ENCODE measurements around the gene SYCE3. TPM values are rescaled to one million over a fixed set of nuclear protein-coding genes. Genes with fewer than 3 reads are reported as not detected.

SYCE3 gene
- total and polyA plus RNA-seq, 2 donors (not counting 3 experiments of a cell fraction or from before 2014, with no cell fraction given): not detected

GRCh38 chr22:50532824-50533796 lies 29.6 kb downstream of the SYCE3 start:
- no peak for FAIRE-seq
- no peak for DNase-seq (ENCODE audit: low read depth, low spot score)
- H3K36me3 ChIP-seq (ENCODE audit: control insufficient read depth in 2 of 2, extremely low read depth in 1 of 2, insufficient read depth in 2 of 2, low read length in 2 of 2): no peaks in the 10 kb centered on the region
- H2AFZ ChIP-seq (ENCODE audit: low read depth, low read length): no peak overlapping the region
- H3K4me1 ChIP-seq (ENCODE audit: control insufficient read depth, extremely low read depth, insufficient read depth, low read length): peaks cover 18% of the 10 kb centered on the region
- intact Hi-C loops (cut with micrococcal nuclease): no loop called here
- BruUV-seq (replicated peaks): no TSS peak
- no peak overlapping the region for H3K27ac ChIP-seq (ENCODE audit: insufficient read depth, low read depth, low read length)
- no peaks in the 10 kb centered on the region for H3K9me1 ChIP-seq (replicated peaks; ENCODE audit: control insufficient read depth, extremely low read depth, insufficient read depth, low read length)
- ChIA-PET CTCF (interaction anchor here (1.7 kb wide), 1 partner anchor 87 kb away, joined by 10 read pairs; no protein-coding TSS in a partner anchor), POLR2A (no interaction called here)
- H3K9ac ChIP-seq (replicated peaks; ENCODE audit: extremely low read depth, insufficient read depth, low read length): no peak overlapping the region
- H3K4me3 ChIP-seq (replicated peaks in 1 of 3; ENCODE audit: insufficient read depth in 1 of 3, low read depth in 1 of 3, low read length in 3 of 3): no peak overlapping the region
- no peaks in the 10 kb centered on the region for H3K9me3 ChIP-seq (replicated peaks; ENCODE audit: control insufficient read depth, insufficient read depth, low read length)
- no peaks in the 10 kb centered on the region for H3K79me2 ChIP-seq (ENCODE audit: control insufficient read depth, insufficient read depth, low read length)
- no peaks in the 10 kb centered on the region for H4K20me1 ChIP-seq (replicated peaks; ENCODE audit: control insufficient read depth, extremely low read depth, insufficient read depth, low read length)
- TF ChIP-seq, protein P1, sequence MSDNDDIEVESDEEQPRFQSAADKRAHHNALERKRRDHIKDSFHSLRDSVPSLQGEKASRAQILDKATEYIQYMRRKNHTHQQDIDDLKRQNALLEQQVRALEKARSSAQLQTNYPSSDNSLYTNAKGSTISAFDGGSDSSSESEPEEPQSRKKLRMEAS (IDR thresholded peaks at IDR 0.05; ENCODE audit: insufficient read depth, insufficient read length): no peak
- TF ChIP-seq GATA2 (IDR thresholded peaks at IDR 0.05; ENCODE audit: insufficient read depth, insufficient read length, low read depth, low read length) (no peak), JUN (IDR thresholded peaks at IDR 0.05; ENCODE audit: borderline replicate concordance, insufficient read depth, insufficient read length, low read depth) (no peak)
- peaks cover 3 to 13% of the 10 kb centered on the region in 2 experiments for H3K27me3 ChIP-seq (ENCODE audit: control insufficient read depth in 2 of 2, insufficient read depth in 2 of 2, low read length in 2 of 2)
- dilution Hi-C loops (cut with MboI; ENCODE audit: extremely low pct_ligation_motif_present, low sequenced_read_pairs): no loop called here
- no peak overlapping the region for H3K4me2 ChIP-seq (ENCODE audit: insufficient read depth, low read length)

DNA sequence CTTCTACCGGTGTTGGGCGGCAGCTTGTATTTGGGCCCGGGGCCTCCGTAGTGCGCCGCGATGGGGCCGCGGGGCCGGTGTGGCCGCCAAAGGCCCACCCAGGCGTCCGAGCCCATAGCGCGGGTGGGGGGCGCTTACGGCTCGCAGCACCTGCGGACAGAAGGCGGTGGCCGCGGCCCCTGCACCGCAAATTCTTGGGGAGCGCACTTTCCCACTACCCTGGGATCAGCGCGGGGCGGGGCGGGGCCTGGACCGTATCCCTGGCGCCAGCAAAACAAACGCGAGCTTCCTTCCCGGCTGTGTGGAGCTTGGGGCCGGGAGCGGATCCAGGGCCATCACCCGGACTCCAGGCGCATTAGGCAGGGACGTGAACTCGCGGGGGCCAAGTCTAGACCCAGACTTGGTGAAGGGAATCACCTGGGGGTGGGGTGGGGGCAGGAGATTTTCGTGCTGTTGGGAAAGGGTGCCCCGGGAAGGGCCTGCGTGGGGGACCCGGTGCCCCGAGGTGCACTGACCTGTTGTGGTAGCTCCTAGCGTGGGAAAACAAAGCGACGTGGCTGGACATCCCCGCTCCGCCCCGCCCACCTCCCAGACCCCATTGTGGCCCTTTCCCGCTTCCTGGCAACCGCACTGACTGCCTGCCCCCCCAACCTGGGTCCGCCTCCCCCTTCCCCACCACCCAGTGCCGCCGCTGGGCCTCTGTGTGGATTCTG lies 30.6 kb downstream of the SYCE3 start:
- Histone ChIP-seq H2AFZ (ENCODE audit: low read depth, low read length) (peak overlapping the region; percentile 55), H3K4me2 (ENCODE audit: insufficient read depth, low read length) (peak overlapping the region; percentile 58), H3K79me2 (ENCODE audit: control insufficient read depth, insufficient read depth, low read length) (no peaks in the 10 kb centered on the region), H4K20me1 (replicated peaks; ENCODE audit: control insufficient read depth, extremely low read depth, insufficient read depth, low read length) (no peaks in the 10 kb centered on the region), H3K27ac (ENCODE audit: insufficient read depth, low read depth, low read length) (no peak overlapping the region), H3K9ac (replicated peaks; ENCODE audit: extremely low read depth, insufficient read depth, low read length) (no peak overlapping the region), H3K4me1 (ENCODE audit: control insufficient read depth, extremely low read depth, insufficient read depth, low read length) (peaks cover 18% of the 10 kb centered on the region), H3K9me1 (replicated peaks; ENCODE audit: control insufficient read depth, extremely low read depth, insufficient read depth, low read length) (no peaks in the 10 kb centered on the region), H3K36me3 (ENCODE audit: control insufficient read depth in 2 of 2, extremely low read depth in 1 of 2, insufficient read depth in 2 of 2, low read length in 2 of 2) (no peaks in the 10 kb centered on the region), H3K4me3 (replicated peaks in 1 of 3; ENCODE audit: insufficient read depth in 1 of 3, low read depth in 1 of 3, low read length in 3 of 3) (peak overlapping the region in 2 of 3 experiments; percentile 8 to 36), H3K9me3 (replicated peaks; ENCODE audit: control insufficient read depth, insufficient read depth, low read length) (no peaks in the 10 kb centered on the region), H3K27me3 (ENCODE audit: control insufficient read depth in 2 of 2, insufficient read depth in 2 of 2, low read length in 2 of 2) (peaks cover 3 to 13% of the 10 kb centered on the region in 2 experiments)
- CTCF ChIA-PET: interaction anchor here (0.5 to 1.7 kb wide), 5 partner anchors 25 to 88 kb away, joined by 3 to 10 read pairs (median 3); partner anchors contain the start of gene SYCE3
- intact Hi-C loops (cut with micrococcal nuclease): no loop called here
- DNase-seq (ENCODE audit: low read depth, low spot score): peak; percentile 42
- POLR2A ChIA-PET: no interaction called here
- TF ChIP-seq MYC (IDR thresholded peaks at IDR 0.05; ENCODE audit: low read depth, low read length) (no peak), CTCF (IDR thresholded peaks at IDR 0.05; ENCODE audit: extremely low read depth in 1 of 2, insufficient read depth in 1 of 2, low read depth in 1 of 2, low read length in 2 of 2) (no peak), JUN (IDR thresholded peaks at IDR 0.05; ENCODE audit: borderline replicate concordance, insufficient read depth, insufficient read length, low read depth) (no peak), POLR2AphosphoS5 (IDR thresholded peaks at IDR 0.05; ENCODE audit: insufficient read depth, low read depth, low read length) (no peak), EZH2 (IDR thresholded peaks at IDR 0.05; ENCODE audit: borderline replicate concordance, low read depth, low read length, severe bottlenecking) (no peak)
- TF ChIP-seq, protein P1 (IDR thresholded peaks at IDR 0.05; ENCODE audit: insufficient read depth, insufficient read length): no peak
- no TSS peak for BruUV-seq (replicated peaks)
- FAIRE-seq: no peak
- dilution Hi-C loops (cut with MboI; ENCODE audit: extremely low pct_ligation_motif_present, low sequenced_read_pairs): no loop called here
